NCI-H128 (cell line): Measurements from ENCODE around the gene HMGB1.

Experiments
- DNase-seq: peaks from one replicate; lab custom pipeline; 2025; ENCODE audit not compliant: unreplicated experiment; lab: John Stamatoyannopoulos, UW

Gene HMGB1

GRCh38 chr13:30435911-30436451, 29.8 kb downstream of the HMGB1 start:
- DNase-seq = no peak

DNA sequence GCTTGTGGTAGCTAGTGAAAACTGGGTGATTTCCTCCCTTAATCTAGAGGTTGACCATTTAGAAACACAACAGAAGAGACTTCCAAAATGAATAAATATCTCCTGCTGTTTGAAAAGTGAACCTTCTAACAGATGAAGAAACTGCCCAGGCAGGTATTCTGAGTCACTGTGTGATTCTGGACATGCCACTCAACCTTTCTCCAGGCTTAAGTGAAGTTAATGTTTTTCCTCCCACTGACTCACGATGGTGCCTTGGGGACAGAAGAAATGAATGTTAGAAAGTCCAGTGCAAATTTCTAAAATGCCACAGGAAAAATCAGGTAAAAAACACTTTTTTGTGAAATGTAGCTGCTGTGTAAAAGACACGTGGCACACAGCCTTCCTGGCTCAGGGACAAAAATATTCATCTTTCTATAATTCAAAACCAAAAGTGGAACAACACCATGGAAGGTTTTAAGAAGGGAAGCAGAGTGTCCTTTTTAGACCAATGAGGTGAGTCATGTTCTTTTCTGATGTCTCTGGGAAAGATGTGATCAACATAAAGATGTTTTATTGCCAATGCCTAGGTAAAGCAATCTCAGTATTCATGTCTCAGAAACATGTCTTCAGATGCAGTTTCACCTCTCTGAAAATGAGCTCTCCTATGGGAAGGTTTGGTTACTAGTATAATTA, 34.3 kb downstream of the HMGB1 start:
- no peak for DNase-seq

- no peak for DNase-seq
These were observed 35.7 kb downstream of the HMGB1 start for GRCh38 chr13:30429721-30430694.

GRCh38 chr13:30429235-30429634, 36.5 kb downstream of the HMGB1 start:
- no peak for DNase-seq

DNA sequence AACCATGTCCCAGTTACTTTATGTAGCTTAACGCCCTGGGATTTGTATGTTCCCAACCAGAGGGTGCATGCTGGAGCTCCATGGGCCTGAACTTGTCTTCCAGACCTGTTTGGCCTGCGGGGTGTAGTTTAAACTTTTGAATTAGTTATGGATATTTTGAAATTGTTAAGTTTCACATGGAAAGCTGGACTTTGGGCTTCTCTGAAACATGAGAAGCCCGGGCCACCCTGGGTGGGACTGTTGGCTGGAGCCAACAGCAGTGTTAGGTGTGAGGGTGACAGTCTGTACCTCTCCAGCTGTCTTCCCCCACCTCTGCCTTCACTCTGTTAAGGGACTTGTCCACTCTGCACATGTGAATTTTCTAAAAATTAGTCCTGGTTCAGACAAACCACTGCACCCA, 41.8 kb downstream of the HMGB1 start:
- DNase-seq = no peak

DNA sequence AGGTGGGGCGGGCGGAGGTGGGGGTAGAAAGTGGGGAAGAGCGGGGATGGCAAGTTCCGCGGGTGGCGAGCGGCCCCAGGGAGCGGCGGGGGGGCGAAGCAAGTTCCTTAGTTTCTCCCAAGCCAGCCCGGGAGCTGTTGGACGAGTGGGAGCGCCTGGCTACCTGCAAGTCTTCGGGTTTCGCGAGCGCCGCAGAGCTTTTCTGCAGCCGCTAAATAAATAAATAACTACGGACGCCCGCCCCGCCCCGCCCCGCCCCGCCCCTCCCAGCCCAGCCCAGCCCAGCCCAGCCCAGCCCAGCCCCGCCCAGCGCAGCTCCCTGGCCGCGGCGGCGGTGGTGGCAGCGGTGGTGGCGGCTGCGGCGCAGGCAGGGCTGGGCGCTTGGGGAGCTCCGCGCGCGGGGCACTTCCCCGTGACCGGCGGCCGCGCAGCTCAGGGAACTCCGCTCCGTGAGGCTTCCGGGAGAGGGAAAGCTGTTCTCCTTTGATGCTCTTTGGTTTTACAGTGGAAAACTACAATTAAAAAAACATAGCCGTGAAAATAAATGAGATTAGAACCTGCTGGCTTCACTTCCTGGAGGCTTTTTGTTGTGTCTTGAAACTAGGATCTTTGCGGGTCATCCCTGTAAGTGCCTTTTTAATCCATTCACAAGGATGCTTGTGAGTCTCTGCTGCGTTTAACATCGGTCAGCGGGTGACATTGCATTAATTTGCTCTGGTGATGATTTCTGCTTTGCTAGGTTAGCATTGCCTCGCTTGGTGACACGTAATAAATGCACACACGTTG, 43.5 kb downstream of the HMGB1 start, which contains the start of gene UBE2L5:
TSS of gene UBE2L5 (plus strand) at position 440 of the 786 bp plus-strand sequence. CDS start 5,498 bp downstream, outside the sequence.
- peak; percentile 74 for DNase-seq

GRCh38 chr13:30421093-30422053, 44.4 kb downstream of the HMGB1 start:
- DNase-seq = peak; percentile 39

DNA sequence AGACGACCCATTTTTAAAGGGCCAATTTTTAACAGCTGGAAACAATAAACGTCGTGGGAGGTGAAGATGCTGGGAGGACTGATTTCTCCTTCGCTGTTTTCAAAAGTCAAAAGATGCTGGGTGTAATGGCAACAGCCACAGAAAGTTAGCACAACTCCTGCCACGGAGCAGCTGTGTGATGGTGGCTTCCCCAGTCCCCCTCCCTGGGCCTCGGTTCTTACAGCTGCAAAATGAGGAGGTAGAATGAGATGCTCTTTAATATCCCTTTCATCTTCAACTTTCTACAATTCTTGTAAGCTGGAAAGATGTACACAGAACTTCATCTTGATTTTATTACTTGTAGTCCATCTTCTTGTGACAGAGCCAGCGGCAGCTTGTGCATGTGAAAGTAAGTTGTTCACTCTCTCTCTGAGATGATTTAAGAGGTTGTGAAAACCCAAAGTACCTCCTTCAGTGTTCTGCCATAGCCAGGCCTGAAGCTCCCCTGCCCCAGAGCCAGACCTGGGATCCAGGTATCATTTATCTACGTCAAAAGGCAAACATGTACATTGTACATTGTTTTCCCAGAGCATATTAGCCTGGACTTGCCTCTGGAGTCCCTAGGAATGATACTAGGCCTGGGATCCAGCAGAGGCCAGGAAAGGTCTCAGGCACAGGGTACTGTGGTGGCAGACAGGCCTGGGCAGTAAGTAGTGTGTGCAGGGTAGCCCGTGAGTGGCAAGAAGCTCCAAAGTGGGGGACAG, 46.8 kb downstream of the HMGB1 start:
- no peak for DNase-seq

- no peak for DNase-seq
These were observed 47.5 kb downstream of the HMGB1 start for GRCh38 chr13:30418075-30418716.

GRCh38 chr13:30416471-30416870, 49.3 kb downstream of the HMGB1 start:
- no peak for DNase-seq

DNA sequence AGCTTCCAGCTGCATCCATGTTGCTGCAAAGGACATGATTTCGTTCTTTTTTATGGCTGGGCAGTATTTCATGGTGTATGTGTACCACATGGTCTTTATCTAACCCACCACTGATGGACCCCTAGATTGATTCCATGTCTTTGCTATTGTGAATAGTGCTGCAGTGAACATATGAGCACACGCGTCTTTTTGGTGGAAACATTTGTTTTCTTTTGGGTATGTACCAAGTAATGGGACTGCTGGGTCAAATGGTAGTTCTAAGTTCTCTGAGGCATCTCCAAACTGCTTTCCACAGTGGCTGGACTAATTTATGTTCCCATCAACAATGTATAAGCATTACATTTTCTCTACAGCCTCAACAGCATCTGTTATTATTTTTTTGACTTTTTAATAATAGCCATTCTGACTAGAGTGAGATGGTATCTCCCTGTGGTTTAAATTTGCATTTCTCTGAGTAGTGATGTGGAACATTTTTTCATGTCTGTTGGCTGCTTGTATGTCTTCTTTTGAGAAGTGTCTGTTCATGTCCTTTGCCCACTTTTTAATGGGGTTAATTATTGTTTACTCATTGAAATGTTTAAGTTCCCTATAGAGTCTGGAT, 50.2 kb downstream of the HMGB1 start:
- no peak for DNase-seq

- DNase-seq = no peak
These were observed 51.9 kb downstream of the HMGB1 start for GRCh38 chr13:30413842-30414241.

DNA sequence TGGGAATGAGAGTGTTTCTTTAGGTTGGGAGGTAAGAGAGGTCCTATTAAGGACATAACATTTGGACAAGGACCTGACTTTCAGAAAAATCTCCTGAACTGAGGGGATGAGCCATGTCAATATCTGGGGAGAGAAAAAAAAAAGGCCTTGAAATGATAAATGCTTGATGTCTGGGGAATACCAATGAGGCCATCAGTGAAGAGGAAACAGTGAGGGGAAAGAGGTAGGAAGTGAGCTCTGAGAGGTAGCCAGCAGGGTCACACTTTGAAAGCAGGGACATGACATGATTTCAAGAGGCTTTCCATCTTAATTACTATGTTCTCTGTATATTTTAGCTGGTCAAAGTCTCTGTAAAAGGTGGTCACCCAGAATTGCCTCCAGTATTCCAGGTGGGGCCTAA, 53.4 kb downstream of the HMGB1 start:
- DNase-seq = no peak

- DNase-seq = no peak
These were observed 55.0 kb downstream of the HMGB1 start for GRCh38 chr13:30410705-30411125.

DNA sequence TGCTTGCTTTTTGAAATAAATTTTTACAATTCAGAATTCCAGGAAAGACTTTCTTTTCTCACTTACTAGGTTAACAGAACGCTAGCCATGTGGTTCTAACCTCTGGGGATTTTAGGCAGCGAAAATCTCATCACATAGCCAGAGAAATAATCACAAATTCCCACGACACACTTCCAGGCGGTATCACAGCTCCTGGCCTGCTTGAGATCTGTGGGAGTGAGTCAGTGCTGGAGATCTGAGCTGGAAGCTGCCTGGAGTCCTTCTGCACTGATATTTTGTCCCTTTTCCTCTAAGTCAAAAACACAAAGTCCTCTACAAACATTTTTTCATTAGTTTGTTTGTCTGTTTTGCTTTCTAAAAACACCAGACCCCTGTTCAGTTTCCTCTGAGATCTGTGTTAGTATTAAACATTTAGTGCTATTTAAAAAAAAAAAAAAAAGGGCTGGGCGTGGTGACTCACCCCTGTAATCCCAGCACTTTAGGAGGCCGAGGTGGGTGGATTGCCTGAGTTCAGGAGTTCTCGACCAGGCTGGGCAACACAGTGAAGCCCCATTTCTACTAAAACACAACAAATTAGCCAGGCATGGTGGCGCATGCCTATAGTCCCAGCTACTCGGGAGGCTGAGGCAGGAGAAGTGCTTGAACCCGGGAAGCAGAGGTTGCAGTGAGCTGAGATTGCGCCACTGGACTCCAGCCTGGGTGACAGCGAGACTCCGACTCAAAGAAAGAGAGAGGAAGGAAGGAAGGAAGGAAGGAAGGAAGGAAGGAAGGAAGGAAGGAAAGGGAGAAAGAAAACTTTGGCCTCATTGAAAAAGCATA, 55.6 kb downstream of the HMGB1 start:
- no peak for DNase-seq

GRCh38 chr13:30408319-30409101, 57.2 kb downstream of the HMGB1 start:
- DNase-seq = peak; percentile 49
